ENCODE results near the gene IMMT.

IMMT gene

DNA sequence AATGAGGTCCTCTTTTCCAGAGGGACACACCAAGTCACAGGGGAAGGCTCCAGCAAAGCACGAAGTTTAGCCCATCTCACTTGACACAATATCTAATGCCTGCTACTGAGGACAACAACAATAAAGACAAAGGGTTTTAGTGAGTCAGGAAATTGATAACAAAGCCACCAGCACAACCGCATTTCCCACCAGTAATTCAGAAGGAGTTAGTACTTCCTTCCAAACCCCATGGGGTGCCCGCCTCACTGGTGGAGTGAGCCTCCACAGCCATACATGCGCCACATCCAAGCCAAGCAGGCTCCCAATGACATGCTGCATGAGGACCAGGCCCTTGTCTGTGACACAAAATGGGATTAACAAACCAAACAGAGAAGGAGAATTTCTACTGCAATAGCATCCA is 44.1 kb upstream of the IMMT start:
- TF ChIP-seq, protein P1, sequence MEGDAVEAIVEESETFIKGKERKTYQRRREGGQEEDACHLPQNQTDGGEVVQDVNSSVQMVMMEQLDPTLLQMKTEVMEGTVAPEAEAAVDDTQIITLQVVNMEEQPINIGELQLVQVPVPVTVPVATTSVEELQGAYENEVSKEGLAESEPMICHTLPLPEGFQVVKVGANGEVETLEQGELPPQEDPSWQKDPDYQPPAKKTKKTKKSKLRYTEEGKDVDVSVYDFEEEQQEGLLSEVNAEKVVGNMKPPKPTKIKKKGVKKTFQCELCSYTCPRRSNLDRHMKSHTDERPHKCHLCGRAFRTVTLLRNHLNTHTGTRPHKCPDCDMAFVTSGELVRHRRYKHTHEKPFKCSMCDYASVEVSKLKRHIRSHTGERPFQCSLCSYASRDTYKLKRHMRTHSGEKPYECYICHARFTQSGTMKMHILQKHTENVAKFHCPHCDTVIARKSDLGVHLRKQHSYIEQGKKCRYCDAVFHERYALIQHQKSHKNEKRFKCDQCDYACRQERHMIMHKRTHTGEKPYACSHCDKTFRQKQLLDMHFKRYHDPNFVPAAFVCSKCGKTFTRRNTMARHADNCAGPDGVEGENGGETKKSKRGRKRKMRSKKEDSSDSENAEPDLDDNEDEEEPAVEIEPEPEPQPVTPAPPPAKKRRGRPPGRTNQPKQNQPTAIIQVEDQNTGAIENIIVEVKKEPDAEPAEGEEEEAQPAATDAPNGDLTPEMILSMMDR (IDR thresholded peaks at IDR 0.05; ENCODE audit: low read depth, low read length, missing control alignments), result no peak
- no peak for DNase-seq (ENCODE audit: extremely low read depth, low read depth)
- H3K4me3 ChIP-seq (replicated peaks; ENCODE audit: low read depth, low read length), result no peak overlapping the region

DNA sequence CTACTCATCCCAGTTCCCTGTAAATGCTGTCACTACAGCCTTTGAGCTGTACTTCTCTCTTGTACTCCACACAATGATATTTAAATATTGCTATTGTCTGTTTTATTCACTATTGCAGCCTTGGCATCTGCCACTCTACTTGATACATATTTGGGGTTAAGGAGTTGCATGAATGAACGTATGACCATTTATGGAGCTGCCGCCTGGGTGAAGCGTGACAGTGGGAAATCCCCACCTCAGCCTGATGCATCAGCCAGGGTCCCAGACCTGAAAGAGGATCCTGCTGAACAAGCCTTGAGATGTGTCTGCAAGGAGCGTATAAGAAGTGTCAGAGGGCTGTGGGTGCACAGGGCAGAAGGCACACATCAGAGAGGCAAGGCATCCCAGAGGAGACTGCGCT is 43.1 kb upstream of the IMMT start:
- H3K4me3 ChIP-seq (replicated peaks; ENCODE audit: low read depth, low read length), result no peak overlapping the region
- DNase-seq (ENCODE audit: extremely low read depth, low read depth), result no peak
- TF ChIP-seq, protein P1 (IDR thresholded peaks at IDR 0.05; ENCODE audit: low read depth, low read length, missing control alignments), result no peak

DNA sequence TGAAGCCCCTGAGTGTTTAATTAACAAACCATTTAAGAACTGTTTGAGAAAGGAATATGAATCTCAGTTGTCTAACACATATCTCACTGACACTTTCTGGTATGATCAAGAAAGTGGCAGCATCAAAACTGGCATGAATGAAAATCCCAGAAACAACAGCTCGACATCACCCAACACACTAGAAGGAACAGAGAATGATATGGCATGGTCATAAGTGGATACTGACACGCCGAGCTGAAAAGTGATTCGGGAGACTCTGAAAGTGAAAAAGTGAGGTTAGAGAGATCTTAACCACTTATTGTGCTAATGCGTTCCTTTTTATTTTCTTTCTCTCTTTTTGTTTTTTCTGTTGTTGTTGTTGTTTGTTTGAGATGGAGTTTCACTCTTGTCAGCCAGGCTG is 41.9 kb upstream of the IMMT start:
- H3K4me3 ChIP-seq (replicated peaks; ENCODE audit: low read depth, low read length), result no peak overlapping the region
- no peak for DNase-seq (ENCODE audit: extremely low read depth, low read depth)
- TF ChIP-seq, protein P1 (IDR thresholded peaks at IDR 0.05; ENCODE audit: low read depth, low read length, missing control alignments), result no peak

DNA sequence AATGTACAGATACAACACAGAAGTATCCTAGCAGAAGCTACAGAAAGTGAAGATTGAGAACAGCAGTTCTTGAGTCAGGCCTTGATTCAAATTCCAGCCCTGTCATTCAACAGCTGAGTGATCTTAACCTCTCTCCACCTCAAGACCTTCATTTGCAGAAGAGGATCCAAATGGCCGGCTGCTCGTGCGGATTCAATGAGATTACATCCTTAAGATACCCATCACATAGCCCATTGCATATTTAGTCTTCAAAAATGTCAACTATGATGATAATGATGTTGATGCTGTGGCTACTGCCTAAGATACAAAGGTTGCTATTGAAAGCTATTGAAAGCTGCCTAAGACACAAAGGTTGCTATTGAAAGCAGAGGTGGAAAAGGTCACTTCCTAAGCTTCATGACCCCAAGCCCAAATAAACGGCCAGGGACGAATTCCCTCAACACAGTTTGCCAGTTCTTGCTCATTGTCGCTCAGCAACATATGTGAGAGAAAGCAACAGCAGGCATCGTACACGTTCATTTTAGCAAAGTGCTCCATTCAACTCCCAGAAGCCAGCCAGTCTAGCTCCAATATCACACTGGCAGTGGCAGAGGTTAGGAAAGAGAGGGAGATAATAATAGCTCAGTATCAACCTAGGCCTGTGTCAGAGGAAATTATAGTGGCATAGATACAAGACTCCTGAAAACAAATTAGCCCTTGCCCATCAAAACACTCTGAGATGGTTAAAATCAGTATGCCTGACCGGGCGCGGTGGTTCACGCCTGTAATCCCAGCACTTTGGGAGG is 40.1 kb upstream of the IMMT start:
- TF ChIP-seq, protein P1 (IDR thresholded peaks at IDR 0.05; ENCODE audit: low read depth, low read length, missing control alignments), result no peak
- no peak overlapping the region for H3K4me3 ChIP-seq (replicated peaks; ENCODE audit: low read depth, low read length)
- no peak for DNase-seq (ENCODE audit: extremely low read depth, low read depth)

DNA sequence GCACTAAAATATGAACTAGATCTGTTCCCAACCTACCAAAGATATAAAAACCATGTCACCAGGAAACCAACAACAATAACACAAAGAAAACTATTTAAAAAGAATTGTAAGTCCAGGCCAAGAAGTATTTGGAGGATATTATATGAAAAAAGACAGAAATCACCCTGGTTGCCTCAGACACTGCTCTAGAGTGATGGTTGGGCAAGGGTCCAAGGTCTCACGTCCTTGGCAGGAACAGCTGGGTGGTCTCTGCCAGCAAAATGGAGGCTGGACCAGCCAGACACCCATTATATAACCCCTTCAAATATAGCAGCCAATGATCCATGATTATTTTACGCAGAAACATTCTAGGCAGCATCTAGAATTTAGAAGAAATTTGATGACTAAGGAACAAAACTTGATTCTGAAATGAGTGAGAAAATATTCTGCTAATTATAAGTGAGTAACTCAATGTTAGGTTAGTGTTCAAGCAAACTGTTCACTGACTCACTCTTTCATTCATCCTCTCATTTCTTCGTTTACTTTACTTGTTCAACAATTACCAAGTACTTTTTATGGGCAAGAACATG is 39.4 kb upstream of the IMMT start:
- no peak overlapping the region for H3K4me3 ChIP-seq (replicated peaks; ENCODE audit: low read depth, low read length)
- TF ChIP-seq, protein P1 (IDR thresholded peaks at IDR 0.05; ENCODE audit: low read depth, low read length, missing control alignments), result no peak
- no peak for DNase-seq (ENCODE audit: extremely low read depth, low read depth)

DNA sequence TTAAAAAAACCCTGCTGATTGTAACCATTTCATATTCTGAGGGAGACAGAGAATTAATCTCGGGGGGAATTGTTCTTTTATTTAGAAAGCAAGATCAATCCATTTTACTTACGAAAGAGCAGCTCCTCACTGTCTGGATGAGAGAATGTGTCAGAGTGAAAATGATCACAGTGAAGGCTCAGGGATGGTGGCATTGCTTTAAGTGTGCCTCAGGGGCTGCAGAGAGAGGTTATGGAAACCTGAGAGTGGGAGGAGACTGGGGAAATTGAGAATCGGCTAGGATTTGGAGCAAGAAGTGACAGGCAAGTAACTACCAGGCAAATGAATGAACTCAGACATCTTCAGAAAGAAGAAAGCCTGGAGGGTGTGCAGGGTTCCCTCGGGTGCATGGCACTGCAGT is 38.2 kb upstream of the IMMT start:
- H3K4me3 ChIP-seq (replicated peaks; ENCODE audit: low read depth, low read length), result no peak overlapping the region
- TF ChIP-seq, protein P1 (IDR thresholded peaks at IDR 0.05; ENCODE audit: low read depth, low read length, missing control alignments), result no peak
- no peak for DNase-seq (ENCODE audit: extremely low read depth, low read depth)

Data from HFF-Myc (cell line).